HG02973 (cell line): ENCODE data around the gene LCA5L.

Experiments
- ATAC-seq: cut with Tn5 transposase; IDR thresholded peaks from one replicate; pipeline ENCODE4 v1.9.1; 2021; ENCODE audit warnings: moderate library complexity; ENCODE audit not compliant: unreplicated experiment

The LCA5L gene

DNA sequence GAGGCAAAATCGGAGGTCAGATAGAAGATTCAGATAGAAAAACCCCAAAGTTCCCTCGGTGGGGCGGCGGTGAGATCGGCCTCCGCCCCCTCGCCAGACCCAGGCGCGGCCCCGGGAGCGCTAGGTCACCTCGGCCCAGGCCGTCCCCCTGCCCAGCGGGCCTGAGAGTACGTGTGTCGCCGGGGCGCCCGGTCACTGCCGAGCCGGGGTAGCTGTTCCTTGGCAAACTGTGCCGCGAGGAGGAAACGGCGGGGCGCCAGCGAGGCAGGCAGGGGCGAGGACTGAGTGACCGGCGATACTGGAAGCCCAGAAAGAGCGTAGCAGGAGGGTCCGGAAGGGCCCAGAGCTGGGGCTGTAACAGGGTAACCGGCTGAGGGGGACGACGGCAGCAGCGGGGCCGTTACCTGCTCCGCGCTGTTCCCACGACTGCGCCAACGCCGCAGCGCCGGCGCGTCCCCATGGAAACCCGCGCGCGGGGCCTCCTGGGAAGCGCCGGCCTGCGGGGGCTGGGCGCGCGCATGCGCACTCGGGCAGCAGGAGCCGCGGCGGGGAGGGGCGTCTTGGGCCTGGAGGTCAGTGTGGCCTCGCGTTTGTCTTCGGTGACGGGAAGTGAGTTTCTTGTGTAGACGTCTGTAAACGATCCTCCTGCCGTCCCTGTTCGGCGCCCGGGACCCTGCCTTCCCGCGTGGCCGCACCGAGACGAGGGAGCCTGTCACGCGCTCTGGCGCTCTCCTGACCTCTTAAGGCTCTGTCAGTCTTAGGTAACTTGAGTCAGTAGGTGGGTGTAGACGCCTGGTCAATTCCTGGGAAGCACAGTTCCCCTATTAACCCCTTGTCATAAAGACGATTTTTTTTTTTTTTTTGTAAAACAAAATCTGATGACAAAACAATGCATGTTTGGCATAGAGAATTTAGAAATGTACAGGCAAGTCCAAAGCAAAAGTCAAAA is at the start of gene LCA5L:
LCA5L (minus strand) TSS at position 458 of the 949 bp plus-strand sequence. CDS start 17,285 bp downstream, outside the sequence.
- peak; percentile 79 for ATAC-seq

DNA sequence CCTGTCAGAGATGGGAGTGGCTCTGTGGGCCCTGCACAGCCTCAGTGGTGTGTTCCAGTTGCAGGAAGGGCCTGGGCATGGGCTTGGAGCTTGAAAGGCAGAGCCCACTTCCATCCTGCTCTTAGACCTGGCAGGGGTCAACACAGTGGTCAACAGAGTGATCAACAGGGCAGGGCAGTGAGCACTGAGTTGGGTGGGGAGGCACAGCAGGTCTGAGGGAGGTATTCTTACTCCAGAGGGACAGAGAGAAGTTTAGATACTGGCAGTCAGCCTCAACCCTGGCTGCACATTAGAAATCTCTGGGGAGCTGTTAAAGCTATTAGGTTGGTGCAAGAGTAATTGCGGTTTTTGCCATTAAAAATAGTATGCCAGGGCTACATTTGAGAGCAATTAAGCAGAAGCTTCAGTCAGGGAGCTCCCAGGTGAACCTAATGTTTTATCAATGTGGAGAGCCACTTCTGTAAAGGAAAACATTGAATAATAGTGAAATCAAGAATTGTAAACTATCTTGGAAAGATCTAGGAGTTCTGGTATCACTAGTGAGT is 43.9 kb upstream of the LCA5L start:
- no peak for ATAC-seq

DNA sequence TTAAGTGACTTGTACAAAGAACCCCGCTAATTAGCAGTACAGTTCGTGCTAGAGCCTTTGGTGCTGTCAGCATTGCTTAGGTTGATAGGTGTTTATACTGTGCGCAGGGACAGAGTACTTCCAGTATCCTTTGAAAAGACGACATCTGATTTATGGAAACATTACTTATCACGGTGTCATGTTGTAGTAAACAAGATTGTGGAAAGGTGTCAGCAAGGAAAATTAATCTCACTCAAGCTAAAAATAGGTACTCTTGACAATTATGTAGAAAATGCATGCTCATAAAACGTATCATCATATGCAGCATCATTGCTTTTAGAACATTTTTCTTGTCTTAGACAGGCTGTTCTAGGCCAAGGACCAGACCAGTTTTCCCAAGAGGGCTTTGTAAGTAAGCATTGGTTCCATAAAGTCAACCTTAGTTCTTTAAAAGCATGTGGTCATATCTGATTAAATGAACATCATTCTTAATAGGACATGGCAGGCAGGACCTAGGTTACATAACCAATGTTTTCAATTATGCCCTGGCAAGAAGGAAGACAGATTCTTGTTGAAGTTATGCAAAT is 39.2 kb upstream of the LCA5L start:
- no peak for ATAC-seq

DNA sequence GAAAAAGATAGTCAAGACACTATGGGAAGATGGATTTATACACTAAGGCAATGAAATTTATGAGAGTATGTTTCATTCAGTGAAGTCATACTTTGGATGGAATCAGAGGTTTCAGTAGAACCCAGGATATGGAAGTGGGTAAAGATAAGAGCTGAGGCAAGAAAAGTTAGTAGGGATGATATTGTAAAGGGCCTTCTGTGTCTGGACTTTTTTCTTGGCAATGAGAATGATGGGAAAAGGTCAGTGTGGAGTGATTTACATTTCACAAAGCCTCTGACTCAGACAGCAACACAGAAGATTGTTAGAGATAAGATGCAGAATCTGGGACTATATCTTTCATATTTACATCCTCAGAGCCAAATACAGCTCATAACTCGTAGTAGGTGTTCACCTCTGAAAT is 38.3 kb upstream of the LCA5L start:
- ATAC-seq, result no peak

DNA sequence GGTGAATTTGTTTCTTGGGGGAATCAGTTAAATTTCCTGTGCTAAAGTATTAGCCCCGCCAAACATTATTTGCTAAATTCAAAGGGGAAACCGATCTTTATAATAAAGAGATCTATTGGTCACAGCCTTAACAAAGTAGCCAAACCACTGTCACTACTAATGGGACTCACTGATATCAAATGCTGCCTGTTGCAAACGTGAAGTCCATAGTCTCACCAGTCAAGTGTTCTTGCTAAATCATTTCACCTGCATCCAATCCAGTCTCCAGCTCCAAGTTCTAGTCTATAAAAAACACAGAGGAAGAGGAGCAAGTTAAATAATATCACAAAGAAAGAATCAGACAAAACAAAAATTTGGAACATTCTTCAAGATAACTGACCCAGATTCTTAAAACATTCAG is 36.3 kb upstream of the LCA5L start:
- no peak for ATAC-seq

DNA sequence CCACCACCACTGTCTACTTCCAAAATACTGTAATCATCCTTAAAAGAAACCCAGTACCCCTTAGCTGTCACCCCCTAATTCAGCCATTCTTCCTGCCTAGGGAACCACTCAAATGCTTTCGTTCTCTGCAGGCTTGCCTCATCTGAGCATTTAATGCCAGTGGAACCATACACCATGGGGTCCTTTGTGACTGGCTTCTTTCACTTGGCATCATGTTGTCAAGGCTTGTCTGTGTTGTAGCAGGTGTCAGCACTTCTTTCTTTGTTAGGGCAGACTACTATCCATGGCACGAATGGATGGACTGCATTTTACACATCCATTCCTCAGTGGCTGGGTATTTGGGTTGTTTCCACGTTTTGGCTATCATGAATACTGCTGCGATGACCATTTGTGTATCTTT is 34.7 kb upstream of the LCA5L start:
- ATAC-seq, result no peak

DNA sequence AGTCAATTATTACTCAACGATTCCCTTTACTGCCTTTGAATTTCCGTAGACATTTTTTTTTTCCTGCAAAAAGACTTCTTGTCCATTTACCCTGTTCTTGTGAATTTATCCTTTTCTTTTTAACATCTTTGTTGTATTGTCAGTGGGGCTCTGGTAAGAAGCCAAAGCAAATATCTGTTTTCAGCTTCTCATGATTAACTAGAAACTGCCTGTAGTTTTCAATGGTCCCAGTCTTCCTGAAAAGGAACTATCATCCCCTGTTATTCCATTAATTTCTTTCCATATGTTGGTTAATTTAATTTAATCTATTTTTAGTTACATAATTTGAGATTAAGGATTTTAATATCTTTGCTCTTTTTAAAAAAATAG is 34.2 kb upstream of the LCA5L start:
- ATAC-seq, result no peak

DNA sequence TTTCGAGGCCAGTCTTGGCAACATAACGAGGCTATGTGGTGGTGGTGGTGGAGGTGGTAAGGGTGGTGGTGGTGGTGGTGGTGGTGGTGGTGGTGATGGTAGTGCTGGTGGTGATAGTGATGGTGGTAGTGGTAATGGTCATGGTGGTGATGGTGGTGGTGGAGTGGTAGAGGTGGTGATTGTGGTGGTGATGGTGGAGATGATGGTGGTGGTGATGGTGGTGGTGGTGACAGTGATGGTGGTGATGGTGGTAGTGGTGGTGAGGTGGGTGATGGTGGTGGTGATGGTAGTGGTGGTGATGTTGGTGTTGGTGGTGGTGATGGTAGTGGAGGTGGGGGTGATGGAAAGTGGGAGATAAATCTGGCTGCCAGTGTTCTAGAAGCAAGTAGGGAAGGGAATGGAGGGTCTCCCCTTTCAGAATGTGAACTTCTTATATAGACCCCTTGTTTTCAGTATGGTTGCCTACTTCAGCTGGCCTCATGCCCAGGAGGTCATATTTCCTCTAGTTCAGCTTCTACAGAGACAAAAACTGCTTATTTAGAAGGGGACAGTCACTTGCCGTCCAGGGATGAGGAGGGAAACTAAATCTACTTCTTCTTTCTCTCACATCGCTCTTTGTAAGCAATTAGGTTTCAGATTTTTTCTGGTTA is 33.7 kb upstream of the LCA5L start:
- ATAC-seq, result no peak

DNA sequence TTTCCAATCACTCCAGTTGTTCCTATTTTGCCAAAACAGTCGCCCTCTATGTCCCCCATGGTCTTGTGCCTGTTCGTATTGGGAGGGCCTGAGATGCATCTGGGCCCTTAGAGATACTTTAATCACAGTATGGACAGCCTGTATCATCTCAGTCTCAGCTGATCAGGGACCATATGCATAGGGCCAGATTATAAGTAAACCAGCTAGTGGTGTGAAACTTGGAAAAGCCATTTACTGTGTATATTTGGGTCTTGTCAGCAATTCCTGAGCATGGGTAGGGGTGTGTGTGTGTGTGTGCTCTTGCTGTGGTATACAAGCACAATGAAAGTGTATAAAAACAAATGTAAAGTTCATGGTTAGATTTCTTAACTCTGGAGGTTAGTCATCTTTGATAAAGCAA is 29.0 kb upstream of the LCA5L start:
- no peak for ATAC-seq

DNA sequence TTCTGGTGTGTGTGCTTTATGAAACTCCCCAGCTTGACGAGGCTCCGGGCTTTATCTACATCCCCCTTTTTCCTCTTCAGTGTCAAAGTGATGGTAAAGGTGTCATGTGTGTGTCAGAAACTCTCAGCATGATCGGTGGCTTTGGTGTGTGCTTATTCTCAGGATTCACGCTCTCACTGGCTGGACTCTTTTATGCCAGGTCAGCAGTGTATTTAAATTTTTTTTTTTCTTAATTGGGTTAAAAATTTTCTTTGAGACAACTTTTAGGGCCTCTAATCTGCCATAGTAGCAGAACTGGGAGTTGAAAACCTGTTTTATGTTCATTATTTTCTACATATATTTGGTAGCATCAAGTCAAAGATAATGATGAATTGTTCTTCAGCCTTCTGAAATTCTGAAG is 27.2 kb upstream of the LCA5L start:
- no peak for ATAC-seq

DNA sequence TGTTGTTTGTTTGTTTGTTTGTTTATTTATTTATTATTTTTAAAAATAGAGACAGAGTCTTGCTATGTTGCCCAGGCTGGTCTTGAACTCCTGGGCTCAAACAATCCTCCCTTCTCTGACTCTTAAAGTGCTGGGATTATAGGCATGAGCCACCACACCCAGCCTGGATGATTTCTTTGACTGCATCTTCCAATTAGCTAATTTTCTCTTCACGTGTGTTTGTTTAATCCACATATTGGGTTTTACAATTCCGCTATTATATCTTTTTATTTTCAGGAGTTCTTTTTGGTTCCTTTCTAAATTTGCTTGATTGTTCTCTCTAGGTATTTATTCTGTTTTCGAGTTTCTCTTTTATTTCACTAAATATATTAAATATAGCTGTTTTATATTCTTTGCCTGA is 26.0 kb upstream of the LCA5L start:
- no peak for ATAC-seq

DNA sequence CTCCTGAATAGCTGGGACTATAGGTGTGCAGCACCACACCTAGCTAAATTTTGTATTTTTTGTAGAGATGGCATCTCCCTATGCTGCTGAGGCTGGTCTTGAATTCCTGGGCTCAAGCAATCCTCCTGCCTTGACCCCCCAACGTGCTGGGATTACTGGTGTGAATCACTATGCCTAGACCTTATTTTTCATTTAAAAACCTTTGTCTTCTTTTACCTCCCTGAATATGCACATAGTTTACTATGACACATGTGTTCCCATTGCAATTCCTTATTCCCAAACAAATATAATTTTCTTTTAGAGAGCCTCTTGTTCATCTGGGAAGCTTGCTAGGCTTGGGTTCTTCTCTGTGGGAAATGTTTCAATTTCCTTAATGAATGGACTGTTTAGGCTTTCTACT is 23.0 kb upstream of the LCA5L start:
- ATAC-seq, result no peak

DNA sequence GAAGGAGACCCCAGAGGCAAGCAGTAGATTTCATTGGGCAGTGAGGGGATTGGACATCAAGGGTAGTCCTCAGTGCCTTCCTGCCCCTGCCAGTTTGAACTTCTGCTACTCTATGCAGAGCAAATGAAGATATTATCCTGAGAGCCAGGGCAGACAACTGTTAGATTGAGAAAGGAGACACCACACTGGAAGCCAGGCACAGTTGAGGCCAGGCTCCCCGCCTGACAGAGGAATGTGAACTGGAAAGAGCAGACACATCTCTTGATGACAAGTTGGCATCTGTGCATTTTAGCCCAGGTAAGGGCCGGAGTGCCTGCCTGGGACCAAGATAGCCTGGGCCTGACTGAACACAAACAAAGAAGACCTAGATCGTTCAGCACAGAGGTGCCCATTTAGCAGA is 22.2 kb upstream of the LCA5L start:
- ATAC-seq, result no peak

DNA sequence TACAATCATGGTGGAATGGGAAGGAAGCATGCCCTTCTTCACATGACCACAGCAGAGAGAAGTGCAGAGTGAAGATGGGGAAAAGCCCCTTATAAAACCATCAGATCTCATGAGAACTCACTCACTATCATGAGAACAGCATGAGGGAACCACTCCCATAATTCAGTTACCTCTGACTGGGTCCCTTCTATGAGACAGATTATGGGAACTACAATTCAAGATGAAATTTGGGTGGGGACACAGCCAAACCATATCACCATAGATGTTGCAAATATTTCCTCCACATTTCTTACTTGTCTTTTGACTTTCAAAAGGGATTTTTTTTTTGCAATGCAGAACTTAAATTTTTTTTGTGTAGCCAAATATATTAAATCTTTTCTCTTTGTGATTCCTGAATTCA is 21.0 kb upstream of the LCA5L start:
- no peak for ATAC-seq

DNA sequence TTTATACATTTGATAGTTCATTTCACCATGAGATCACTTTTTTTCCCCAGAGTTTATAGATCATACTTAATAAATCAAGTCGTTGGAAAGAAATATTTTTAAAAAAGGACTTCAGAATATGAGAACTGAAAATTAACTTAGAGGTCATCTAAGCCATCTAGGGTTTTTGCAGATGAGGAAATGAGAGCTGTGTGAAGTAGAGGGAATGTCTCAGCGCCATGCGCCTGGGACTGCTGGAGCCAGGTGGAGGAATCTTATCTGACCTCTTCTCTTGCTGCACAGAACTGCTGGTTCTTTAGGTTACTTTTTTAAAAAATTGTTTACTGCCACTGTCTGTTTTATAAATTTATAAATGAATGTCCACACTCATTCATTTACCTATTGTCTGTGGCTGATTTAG is 17.7 kb upstream of the LCA5L start:
- no peak for ATAC-seq

DNA sequence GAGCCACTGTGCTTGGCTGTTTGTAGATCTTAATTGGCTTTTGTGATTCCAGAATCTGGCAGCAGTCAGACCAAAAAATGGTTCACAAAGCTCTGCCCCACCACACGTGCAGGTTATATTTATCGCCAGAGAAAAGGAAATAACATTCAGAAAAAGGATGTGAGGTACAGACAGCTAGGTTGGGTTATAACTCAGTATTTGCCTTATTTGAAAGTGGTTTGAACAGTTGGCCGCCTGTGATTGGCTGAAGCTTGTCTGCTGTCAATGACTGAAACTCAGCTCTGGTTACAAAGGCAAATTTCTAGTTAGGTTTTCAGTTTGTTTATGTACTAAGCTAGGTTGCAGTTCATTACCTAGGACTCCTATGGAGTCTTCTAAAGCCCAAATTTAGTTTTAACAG is 15.8 kb upstream of the LCA5L start:
- peak; percentile 69 for ATAC-seq

DNA sequence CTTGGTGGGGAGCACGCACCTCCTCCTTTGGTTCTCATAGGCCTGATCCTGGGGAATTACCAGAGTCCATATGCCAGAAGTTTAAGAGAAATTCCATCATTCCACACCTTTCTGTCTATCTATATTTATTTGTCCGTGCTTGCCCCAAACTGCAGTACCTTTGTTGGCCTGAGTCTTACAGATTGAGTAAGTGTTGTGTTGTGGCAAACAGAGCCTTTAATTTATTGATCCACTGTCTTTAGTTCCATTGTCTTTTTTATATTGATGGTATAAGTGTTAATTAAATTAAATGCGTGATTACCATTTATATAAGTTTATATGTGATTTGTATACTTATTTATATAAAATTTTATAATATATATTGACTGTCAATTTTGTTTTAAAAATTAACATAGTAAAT is 11.1 kb upstream of the LCA5L start:
- ATAC-seq, result no peak

DNA sequence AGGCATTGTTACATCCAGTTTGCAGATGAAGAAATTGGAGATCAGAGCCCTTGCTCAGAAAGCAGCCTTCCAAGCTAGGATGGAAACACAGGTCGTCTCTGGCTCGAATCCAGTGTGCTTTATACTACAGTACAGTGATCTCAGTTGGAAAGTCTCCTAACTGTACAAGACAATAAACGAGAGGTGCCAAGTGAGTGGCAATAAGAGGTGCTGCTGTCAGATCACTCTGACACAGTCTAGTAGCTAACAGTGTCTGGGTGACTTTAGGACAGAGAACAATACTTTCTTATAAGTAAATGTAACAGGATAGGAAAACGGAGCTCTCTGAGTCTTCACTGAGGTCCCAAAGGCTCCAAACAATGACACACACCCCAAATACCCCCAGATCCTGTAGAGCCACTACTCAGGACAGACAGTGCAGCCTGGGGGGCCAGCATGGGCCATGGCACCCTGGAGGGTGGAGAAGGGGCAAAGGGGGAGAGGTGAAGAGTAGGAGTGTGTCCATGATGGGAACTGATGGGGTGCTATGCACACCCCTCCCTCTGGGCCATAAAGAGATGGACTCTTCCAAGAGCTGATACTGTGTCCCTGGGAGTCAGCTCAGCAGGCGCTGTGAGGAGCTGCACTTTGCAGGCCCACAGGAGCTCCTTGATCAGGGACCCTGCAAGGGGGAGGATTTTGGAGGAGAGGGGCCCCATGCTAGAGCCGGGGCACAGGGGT is 9.5 kb upstream of the LCA5L start:
- no peak for ATAC-seq

DNA sequence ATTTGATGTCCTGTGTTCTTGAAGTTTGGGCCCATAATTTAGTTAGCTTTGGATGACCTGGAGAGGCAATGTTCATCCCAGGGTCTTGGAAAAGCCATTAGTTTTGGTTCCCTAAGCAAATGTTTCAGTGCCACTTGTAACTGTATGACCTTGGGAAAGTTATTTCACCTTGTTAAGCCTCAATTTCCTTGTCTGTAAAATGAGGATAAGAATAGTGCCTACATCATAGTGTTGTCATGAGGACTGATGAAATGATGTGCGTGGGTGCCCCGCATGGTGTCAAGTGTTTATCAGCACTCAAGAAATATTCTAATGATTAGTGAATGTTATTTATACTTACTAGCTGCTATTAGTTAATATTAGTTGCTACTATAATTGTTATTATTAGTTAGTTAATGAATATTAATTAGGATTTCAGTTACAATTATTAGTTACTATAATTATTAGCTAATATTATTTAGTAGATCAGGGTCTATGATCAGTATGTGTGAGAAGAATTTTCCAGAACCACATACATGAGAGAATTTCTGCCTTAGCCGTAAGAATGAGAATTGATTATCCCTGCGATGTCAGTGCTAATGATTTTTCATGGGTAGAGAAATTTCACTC is 8.1 kb upstream of the LCA5L start:
- no peak for ATAC-seq

DNA sequence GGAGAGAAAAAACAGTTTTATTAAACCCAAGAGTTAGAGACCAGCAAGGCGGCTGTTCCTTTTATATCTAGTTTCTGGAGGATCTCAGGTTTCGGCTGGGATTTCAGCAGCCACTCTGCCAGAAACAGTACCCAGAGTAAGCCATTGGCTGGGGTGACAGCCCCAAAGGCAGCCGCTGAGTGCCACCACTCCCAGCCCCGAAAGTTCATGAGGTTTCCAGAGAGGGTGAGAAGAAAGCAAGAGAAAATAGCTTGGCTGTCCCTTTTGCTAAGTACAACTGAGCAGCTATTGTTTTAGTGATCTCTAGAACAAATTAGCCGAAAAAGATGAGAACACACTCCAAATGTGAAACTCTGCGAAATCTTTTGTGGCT is 7.4 kb upstream of the LCA5L start:
- ATAC-seq, result no peak
